H9 (cell line): Measurements from ENCODE around the gene DTNBP1. TPM values are rescaled to one million over a fixed set of nuclear protein-coding genes. Genes with fewer than 3 reads are reported as not detected.

Source experiments
- DNase-seq: peaks from one replicate; pipeline ENCODE4 v3.0.0-alpha.2; 2017
- H2AFZ ChIP-seq: one replicate; pipeline ENCODE4 v1.6.1; 2013; ENCODE audit warnings: mild to moderate bottlenecking, low read length, control low read depth, moderate library complexity
- H2AK5ac ChIP-seq: 2 replicates; pipeline ENCODE4 v1.6.1; 2013; ENCODE audit warnings: low read length, control low read depth, mixed read lengths; ENCODE audit not compliant: insufficient read length
- H2BK120ac ChIP-seq: one replicate; pipeline ENCODE4 v1.6.1; 2013; ENCODE audit warnings: low read depth, mild to moderate bottlenecking, low read length, control low read depth, inconsistent platforms; ENCODE audit not compliant: poor library complexity, severe bottlenecking
- H2BK12ac ChIP-seq: 2 replicates; pipeline ENCODE4 v1.6.1; 2013; ENCODE audit warnings: low read length, control low read depth, mixed read lengths, low read depth; ENCODE audit not compliant: insufficient read length
- H2BK15ac ChIP-seq: 2 replicates; pipeline ENCODE4 v1.6.1; 2013; ENCODE audit warnings: low read depth, low read length, control low read depth
- H2BK20ac ChIP-seq: one replicate; pipeline ENCODE4 v1.6.1; 2013; ENCODE audit warnings: low read depth, mild to moderate bottlenecking, low read length, control low read depth, inconsistent platforms; ENCODE audit not compliant: poor library complexity, severe bottlenecking
- H2BK5ac ChIP-seq: 2 replicates; pipeline ENCODE4 v1.6.1; 2013; ENCODE audit warnings: low read length, control low read depth, mixed read lengths; ENCODE audit not compliant: insufficient read length
- H3K14ac ChIP-seq: 2 replicates; pipeline ENCODE4 v1.6.1; 2013; ENCODE audit warnings: low read length, control low read depth; ENCODE audit not compliant: insufficient read depth
- H3K18ac ChIP-seq: 2 replicates; pipeline ENCODE4 v1.6.1; 2013; ENCODE audit warnings: low read depth, mild to moderate bottlenecking, mixed read lengths, low read length, control low read depth; ENCODE audit not compliant: insufficient read length
- H3K23ac ChIP-seq: 2 replicates; pipeline ENCODE4 v1.6.1; 2013; ENCODE audit warnings: low read length, control low read depth, mixed read lengths, low read depth; ENCODE audit not compliant: insufficient read length
- H3K23me2 ChIP-seq: 2 replicates; pipeline ENCODE4 v1.6.1; 2013; ENCODE audit warnings: low read depth, mild to moderate bottlenecking, mixed read lengths, low read length, control low read depth; ENCODE audit not compliant: insufficient read length, poor library complexity, severe bottlenecking
- H3K27ac ChIP-seq: 2 replicates; pipeline ENCODE4 v1.5.1; 2013; ENCODE audit warnings: low read length, control low read depth, mixed read lengths, low read depth; ENCODE audit not compliant: insufficient read length
- H3K27me3 ChIP-seq: 2 replicates; pipeline ENCODE4 v1.6.1; 2013; ENCODE audit warnings: low read length, control low read depth, inconsistent platforms; ENCODE audit not compliant: insufficient read depth
- H3K4ac ChIP-seq: 2 replicates; pipeline ENCODE4 v1.6.1; 2013; ENCODE audit warnings: low read depth, mild to moderate bottlenecking, control low read depth, inconsistent platforms, low read length, moderate library complexity
- H3K4me1 ChIP-seq: 2 replicates; pipeline ENCODE4 v1.6.1; 2013; ENCODE audit warnings: low read length, control low read depth, inconsistent platforms; ENCODE audit not compliant: insufficient read depth
- H3K4me2 ChIP-seq: 2 replicates; pipeline ENCODE4 v1.6.1; 2013; ENCODE audit warnings: low read length, control low read depth, mixed read lengths; ENCODE audit not compliant: insufficient read length, insufficient read depth
- H3K56ac ChIP-seq: 2 replicates; pipeline ENCODE4 v1.6.1; 2013; ENCODE audit warnings: low read depth, mild to moderate bottlenecking, mixed read lengths, low read length, control low read depth; ENCODE audit not compliant: insufficient read length
- H3K79me1 ChIP-seq: 2 replicates; pipeline ENCODE4 v1.6.1; 2013; ENCODE audit warnings: low read depth, mild to moderate bottlenecking, moderate library complexity, low read length, control low read depth, inconsistent platforms; ENCODE audit not compliant: insufficient read depth, poor library complexity, severe bottlenecking
- H3K79me2 ChIP-seq: 2 replicates; pipeline ENCODE4 v1.6.1; 2013; ENCODE audit warnings: low read length, control low read depth, inconsistent platforms; ENCODE audit not compliant: insufficient read depth
- H3K9ac ChIP-seq: 2 replicates; pipeline ENCODE4 v1.6.1; 2013; ENCODE audit warnings: low read length, control low read depth, mixed read lengths; ENCODE audit not compliant: insufficient read length; ENCODE audit errors: extremely low read depth
- H3K9me3 ChIP-seq: one replicate; pipeline ENCODE4 v1.6.1; 2013; ENCODE audit warnings: low read depth, low read length, inconsistent platforms; ENCODE audit not compliant: control insufficient read depth
- H3T11ph ChIP-seq: one replicate; pipeline ENCODE4 v1.6.1; 2013; ENCODE audit warnings: mild to moderate bottlenecking, low read length, control low read depth, inconsistent platforms
- H4K20me1 ChIP-seq: one replicate; pipeline ENCODE4 v1.6.1; 2013; ENCODE audit not compliant: control insufficient read depth, insufficient read length, insufficient read depth
- H4K5ac ChIP-seq: 2 replicates; pipeline ENCODE4 v1.6.1; 2013; ENCODE audit warnings: low read depth, mild to moderate bottlenecking, mixed read lengths, low read length, control low read depth; ENCODE audit not compliant: insufficient read length
- H4K8ac ChIP-seq: replicated peaks from 2 replicates; pipeline ENCODE4 v1.6.1; 2013; ENCODE audit warnings: low read length, control low read depth, mixed read lengths, low read depth; ENCODE audit not compliant: insufficient read length
- H4K91ac ChIP-seq: 2 replicates; pipeline ENCODE4 v1.6.1; 2013; ENCODE audit warnings: low read depth, mild to moderate bottlenecking, moderate library complexity, mixed read lengths, low read length, control low read depth; ENCODE audit not compliant: insufficient read length
- H3K27ac Mint-ChIP-seq, 3 experiments: 2 replicates in 2 of 3; 3 replicates in 1 of 3; pipeline ENCODE4 v1.8.0; 2020 to 2021; ENCODE audit warnings: mixed read lengths in 3 of 3, mild to moderate bottlenecking in 1 of 3, moderate library complexity in 1 of 3
- H3K27me3 Mint-ChIP-seq: 2 replicates; pipeline ENCODE4 v1.8.0; 2021; ENCODE audit warnings: low read depth, mild to moderate bottlenecking, moderate library complexity, mixed read lengths
- H3K36me3 Mint-ChIP-seq, 3 experiments: 2 replicates in 2 of 3; 3 replicates in 1 of 3; pipeline ENCODE4 v1.8.0; 2020 to 2021; ENCODE audit warnings: low read depth in 3 of 3, mixed read lengths in 3 of 3; ENCODE audit not compliant: insufficient read depth in 1 of 3
- H3K4me1 Mint-ChIP-seq, 2 experiments: 2 replicates each; pipeline ENCODE4 v1.8.0; 2020; ENCODE audit warnings: mixed read lengths in 2 of 2
- H3K4me3 Mint-ChIP-seq, 2 experiments: 2 replicates in 1 of 2; 3 replicates in 1 of 2; pipeline ENCODE4 v1.8.0; 2020 to 2021; ENCODE audit warnings: mild to moderate bottlenecking in 2 of 2, mixed read lengths in 2 of 2, moderate library complexity in 1 of 2
- H3K9me3 Mint-ChIP-seq, 2 experiments: 2 replicates in 1 of 2; 3 replicates in 1 of 2; pipeline ENCODE4 v1.8.0; 2020; ENCODE audit warnings: mild to moderate bottlenecking in 2 of 2, mixed read lengths in 2 of 2, moderate library complexity in 1 of 2
- CTCF ChIP-seq: fragments of 200-600 bp; sonication (generic); conservative IDR thresholded peaks from 3 replicates; pipeline ENCODE4 v1.8.0; 2021; ENCODE audit warnings: antibody characterized with exemption, mild to moderate bottlenecking
- WGBS: extraction: QIAGEN DNeasy Blood & Tissue Kit; methylation state at CpG from one replicate; pipeline ENCODE4 v1.1.7; 2013; ENCODE audit warnings: missing lambda C conversion rate, low lambda C conversion rate, mixed read lengths; ENCODE audit not compliant: insufficient read length; ENCODE audit errors: extremely low coverage; 5-methylcytosine and 5-hydroxymethylcytosine counted together
- total RNA-seq: library from RNA; stranded (reverse); gene quantifications from 2 replicates; pipeline ENCODE4 v1.2.1, GENCODE V29; 2021

The DTNBP1 gene
- total RNA-seq, 1 experiment from 2014 or later: 12.9 TPM

DNA sequence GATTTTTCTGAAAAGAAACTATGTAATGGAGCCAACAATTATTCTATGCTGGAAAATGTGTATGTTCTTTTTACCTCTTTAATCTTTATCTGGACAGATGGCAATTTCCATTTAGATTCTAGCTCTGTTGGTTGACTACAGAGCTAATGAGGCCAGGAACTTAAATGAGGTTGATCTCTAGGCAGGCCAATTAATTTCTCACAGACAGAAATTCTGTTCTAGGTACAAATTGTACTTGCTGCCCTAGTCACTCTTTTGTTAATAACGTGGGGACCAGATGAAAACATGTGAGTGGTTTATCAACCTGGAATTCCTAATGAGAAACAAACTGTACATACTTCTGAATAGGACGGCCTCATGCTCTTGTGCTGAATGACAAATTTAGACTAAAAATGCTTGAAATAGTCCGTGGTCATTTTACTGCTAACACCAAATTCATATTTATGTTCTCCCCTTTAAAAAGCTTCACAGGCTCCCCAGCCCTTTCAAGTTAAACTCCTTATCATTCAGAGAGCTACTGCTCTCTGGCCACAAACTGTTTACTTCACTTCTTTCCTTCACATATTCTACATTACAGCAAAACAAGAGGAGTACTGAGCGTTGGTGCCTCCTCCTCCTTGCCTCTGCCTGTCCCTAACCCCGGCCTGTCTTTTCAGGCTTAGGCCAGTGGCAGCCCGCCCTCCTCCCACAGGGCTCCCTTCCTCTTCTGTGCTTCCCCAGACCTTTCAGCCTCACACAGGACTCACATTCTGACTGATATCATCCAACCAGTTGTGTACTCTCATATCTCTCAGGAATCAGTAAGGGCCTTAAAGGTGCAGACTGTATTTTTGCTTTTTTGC lies 41.4 kb downstream of the DTNBP1 start:
- Histone ChIP-seq H3K27me3 (no peaks in the 10 kb centered on the region), H3K27ac (no peak overlapping the region), H3K79me2 (no peaks in the 10 kb centered on the region), H3K9me3 (no peaks in the 10 kb centered on the region), H3K4me2 (no peak overlapping the region), H3K79me1 (no peaks in the 10 kb centered on the region), H2AFZ (no peak overlapping the region), H3K4me1 (no peaks in the 10 kb centered on the region; the same call in 1 of the 2 replicates), H4K8ac (no peak overlapping the region), H3K56ac (no peak overlapping the region), H3K4ac (no peak overlapping the region), H2BK12ac (no peak overlapping the region), H2BK5ac (no peak overlapping the region), H3K18ac (no peak overlapping the region), H3K23ac (no peak overlapping the region), H3K9ac (no peak overlapping the region), H4K20me1 (no peaks in the 10 kb centered on the region), H4K5ac (no peak overlapping the region), H3T11ph (no peak overlapping the region), H2BK15ac (no peak overlapping the region), H3K14ac (no peak overlapping the region), H4K91ac (no peak overlapping the region), H2AK5ac (no peak overlapping the region), H3K23me2 (no peaks in the 10 kb centered on the region), H2BK120ac (no peak overlapping the region), H2BK20ac (no peak overlapping the region)
- H3K27ac Mint-ChIP-seq: peak overlapping the region in 2 of 3 experiments; percentile 7 to 71; a peak in 4 of 7 replicates
- H3K9me3 Mint-ChIP-seq: no peaks in the 10 kb centered on the region
- DNase-seq: peak; percentile 50
- no peaks in the 10 kb centered on the region for H3K27me3 Mint-ChIP-seq
- no peak overlapping the region for H3K4me3 Mint-ChIP-seq
- H3K36me3 Mint-ChIP-seq: peaks cover 0 to 5% (median 0%) of the 10 kb centered on the region in 3 experiments; a peak in 2 of 7 replicates
- TF ChIP-seq CTCF: no peak
- H3K4me1 Mint-ChIP-seq: peaks cover 19 to 23% of the 10 kb centered on the region in 2 experiments
- no CpG with 5 or more reads among the region's 6 CpGs for WGBS
